WERI-Rb-1 (cell line): Measurements from ENCODE around the gene CAMTA1.

ENCODE experiments used
- DNase-seq: peaks from one replicate; pipeline ENCODE4 v3.0.0-alpha.2; 2020
- H3K27ac ChIP-seq: fragments of 250-450 bp; sonication (Bioruptor Pico); 2 replicates; pipeline ENCODE4 v1.5.1; 2020; ENCODE audit warnings: mild to moderate bottlenecking, moderate library complexity
- H3K27me3 ChIP-seq: fragments of 250-450 bp; sonication (Bioruptor Pico); 2 replicates; pipeline ENCODE4 v1.5.1; 2021; ENCODE audit warnings: mild to moderate bottlenecking, low read depth, moderate library complexity; ENCODE audit not compliant: insufficient read depth, severe bottlenecking
- H3K36me3 ChIP-seq: fragments of 250-450 bp; sonication (Bioruptor Pico); 2 replicates; pipeline ENCODE4 v1.5.1; 2020; ENCODE audit warnings: mild to moderate bottlenecking, moderate library complexity
- H3K4me3 ChIP-seq: 2 replicates; pipeline ENCODE4 v1.5.1; 2011; ENCODE audit warnings: low read depth, mild to moderate bottlenecking, control low read depth, low read length
- H3K9me3 ChIP-seq: fragments of 250-450 bp; sonication (Bioruptor Pico); 2 replicates; pipeline ENCODE4 v1.5.1; 2021; ENCODE audit warnings: mild to moderate bottlenecking, moderate library complexity; ENCODE audit not compliant: severe bottlenecking
- TF ChIP-seq, protein P1 (sequence below): IDR thresholded peaks from 2 replicates; pipeline ENCODE4 v1.5.1; 2011; ENCODE audit warnings: low read depth, mild to moderate bottlenecking, control low read depth, inconsistent platforms, low read length

The CAMTA1 gene

DNA sequence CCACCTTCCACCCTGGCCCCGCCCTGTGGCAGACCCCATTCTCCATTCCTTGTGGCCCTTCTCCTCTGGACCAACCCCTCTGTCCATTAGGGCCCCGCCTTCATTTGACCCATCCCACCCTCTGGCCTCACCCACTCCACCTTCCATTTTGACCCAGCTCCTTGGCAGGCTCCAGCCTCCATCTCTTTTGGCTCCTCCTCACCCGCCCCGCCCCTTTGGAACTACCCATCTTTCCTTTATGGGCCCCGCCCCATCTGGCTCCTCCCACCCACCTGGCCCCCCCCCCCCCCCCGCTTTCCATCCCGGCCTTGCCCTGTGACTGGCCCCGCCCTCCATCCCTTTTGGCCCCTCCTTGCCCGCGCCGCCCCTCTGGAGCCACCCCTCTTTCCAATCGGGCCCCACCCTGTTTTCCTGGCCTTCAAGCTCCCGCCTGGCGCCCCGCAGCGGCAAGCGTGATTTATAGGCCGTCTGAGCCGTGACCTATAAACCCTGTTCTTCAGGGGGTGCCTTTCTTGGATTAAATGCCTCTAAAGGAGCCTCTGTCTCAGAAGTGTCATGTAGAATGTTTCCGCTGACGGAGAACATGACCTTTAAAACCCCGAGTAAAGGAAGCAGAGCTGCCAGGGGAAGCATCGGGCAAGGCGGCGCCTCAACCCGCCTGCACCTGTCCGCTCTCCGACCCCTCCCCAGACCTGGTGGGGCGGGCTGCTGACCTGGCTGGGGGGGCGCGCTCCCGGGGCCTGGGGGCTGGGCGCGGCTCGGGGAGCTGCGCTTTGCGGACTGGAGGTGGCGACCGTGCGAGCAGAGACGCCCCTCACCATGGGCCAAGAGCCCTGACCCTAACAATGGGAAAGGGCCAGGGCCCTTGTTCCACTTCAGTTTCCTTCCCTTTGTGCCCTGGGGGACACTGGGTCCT is 178.0 kb downstream of the CAMTA1 start:
- no peaks in the 10 kb centered on the region for H3K36me3 ChIP-seq
- H3K4me3 ChIP-seq: no peak overlapping the region
- H3K9me3 ChIP-seq: no peaks in the 10 kb centered on the region
- no peak for DNase-seq
- no peak overlapping the region for H3K27ac ChIP-seq
- TF ChIP-seq, protein P1, sequence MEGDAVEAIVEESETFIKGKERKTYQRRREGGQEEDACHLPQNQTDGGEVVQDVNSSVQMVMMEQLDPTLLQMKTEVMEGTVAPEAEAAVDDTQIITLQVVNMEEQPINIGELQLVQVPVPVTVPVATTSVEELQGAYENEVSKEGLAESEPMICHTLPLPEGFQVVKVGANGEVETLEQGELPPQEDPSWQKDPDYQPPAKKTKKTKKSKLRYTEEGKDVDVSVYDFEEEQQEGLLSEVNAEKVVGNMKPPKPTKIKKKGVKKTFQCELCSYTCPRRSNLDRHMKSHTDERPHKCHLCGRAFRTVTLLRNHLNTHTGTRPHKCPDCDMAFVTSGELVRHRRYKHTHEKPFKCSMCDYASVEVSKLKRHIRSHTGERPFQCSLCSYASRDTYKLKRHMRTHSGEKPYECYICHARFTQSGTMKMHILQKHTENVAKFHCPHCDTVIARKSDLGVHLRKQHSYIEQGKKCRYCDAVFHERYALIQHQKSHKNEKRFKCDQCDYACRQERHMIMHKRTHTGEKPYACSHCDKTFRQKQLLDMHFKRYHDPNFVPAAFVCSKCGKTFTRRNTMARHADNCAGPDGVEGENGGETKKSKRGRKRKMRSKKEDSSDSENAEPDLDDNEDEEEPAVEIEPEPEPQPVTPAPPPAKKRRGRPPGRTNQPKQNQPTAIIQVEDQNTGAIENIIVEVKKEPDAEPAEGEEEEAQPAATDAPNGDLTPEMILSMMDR: no peak
- no peaks in the 10 kb centered on the region for H3K27me3 ChIP-seq

DNA sequence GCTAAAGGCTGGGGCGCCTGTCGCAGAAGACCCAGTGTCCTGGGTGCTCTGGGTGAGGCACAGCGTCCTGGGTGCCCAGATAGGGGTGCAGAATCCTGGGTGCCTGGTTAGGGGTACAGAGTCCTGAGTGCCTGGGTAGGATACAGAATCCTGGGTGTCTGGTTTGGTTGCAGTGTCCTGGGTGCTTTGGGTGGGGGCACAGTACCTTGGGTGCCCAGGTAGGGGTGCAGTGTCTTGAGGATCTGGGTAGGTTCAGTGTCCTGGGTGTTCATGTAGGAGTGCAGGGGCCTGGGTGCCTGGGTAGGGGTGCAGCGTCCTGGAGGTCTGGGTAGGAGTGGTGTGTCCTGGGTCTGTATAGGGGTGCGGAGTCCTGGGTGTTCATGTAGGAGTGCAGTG is 178.7 kb downstream of the CAMTA1 start:
- Histone ChIP-seq H3K9me3 (no peaks in the 10 kb centered on the region), H3K36me3 (no peaks in the 10 kb centered on the region), H3K27ac (no peak overlapping the region), H3K27me3 (no peaks in the 10 kb centered on the region), H3K4me3 (no peak overlapping the region)
- no peak for DNase-seq
- TF ChIP-seq, protein P1: no peak

DNA sequence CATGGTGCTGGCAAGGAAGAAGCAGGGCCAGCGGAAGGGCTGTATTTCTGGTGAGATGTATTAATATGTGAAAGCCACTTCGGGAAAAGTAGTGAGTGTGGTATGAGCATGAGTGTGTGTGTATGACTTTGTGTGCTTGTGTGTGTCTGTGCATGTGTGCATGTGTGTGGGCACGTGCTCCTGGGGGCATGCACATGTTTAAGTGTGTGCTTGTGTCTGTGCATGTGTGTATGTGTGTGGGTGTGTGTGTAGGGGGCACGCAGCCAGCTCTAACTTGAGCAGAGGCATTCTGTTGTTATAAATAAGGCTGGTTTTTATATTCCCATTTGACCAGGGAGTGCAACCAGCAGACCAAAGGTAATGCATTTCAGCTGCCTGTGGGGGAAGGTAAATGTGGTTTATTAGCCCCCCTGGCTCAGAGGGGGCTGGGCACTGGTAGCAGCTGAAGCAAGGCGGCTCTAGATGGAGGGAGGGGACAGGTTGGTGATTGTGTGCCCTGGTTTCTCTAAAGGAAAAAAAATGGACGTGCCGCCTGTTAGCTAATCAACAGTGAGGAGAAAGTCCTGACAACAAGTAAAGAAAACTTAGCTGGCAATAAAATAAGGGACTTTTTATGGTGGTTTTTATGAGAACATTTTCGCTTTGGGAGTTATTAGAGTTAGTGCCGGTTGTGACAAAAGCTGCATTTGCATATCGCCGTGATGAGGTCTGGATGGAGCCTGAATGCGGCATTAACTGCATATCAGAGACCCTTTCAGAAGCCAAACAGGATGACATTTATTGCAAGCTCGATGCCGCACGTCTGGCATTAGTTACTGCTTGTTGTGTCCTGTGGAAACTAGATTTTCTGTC is 180.1 kb downstream of the CAMTA1 start:
- no peaks in the 10 kb centered on the region for H3K27me3 ChIP-seq
- H3K36me3 ChIP-seq: no peaks in the 10 kb centered on the region
- no peak for DNase-seq
- no peaks in the 10 kb centered on the region for H3K9me3 ChIP-seq
- no peak overlapping the region for H3K27ac ChIP-seq
- TF ChIP-seq, protein P1: no peak
- H3K4me3 ChIP-seq: no peak overlapping the region

DNA sequence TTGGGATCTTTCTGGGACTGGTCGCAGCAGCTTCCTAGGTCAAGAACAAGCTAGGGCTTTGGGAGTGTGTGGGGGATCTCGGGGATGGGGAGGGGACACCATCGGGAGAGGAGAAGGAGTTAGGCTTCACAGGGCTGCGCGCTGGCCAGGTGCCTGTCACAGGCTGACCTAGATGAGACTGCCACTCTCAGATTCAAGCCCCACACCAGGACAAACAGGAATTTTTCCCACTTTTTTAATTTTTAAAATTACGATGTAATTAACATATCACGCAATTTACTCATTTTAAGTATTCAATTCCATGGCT is 180.6 kb downstream of the CAMTA1 start:
- Histone ChIP-seq H3K4me3 (no peak overlapping the region), H3K27me3 (no peaks in the 10 kb centered on the region), H3K36me3 (no peaks in the 10 kb centered on the region), H3K27ac (no peak overlapping the region), H3K9me3 (no peaks in the 10 kb centered on the region)
- TF ChIP-seq, protein P1: no peak
- no peak for DNase-seq

DNA sequence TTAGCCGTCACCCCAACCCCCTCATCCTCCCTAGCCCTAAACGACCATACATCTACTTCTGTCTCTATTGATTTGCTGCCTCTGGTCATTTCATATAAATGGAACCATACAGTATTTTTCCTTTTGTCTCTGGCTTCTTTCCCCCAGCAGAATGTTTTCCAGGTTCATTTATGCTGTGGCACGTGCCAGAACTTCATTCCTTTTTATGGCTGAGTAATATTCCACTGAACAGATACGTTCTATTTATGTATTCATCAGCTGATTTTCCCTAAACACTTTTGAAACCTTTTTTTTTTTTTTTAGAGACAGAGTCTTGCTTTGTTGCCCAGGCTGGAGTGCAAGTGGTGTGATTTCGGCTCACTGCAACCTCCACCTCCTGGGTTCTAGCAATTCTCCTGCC is 181.1 kb downstream of the CAMTA1 start:
- Histone ChIP-seq H3K4me3 (no peak overlapping the region), H3K27ac (no peak overlapping the region), H3K36me3 (no peaks in the 10 kb centered on the region), H3K27me3 (no peaks in the 10 kb centered on the region), H3K9me3 (no peaks in the 10 kb centered on the region)
- TF ChIP-seq, protein P1: no peak
- no peak for DNase-seq
